KOPT-K1 (cell line): Measurements from ENCODE around the gene MRPL55.
A peak's percentile ranks its signal among the peaks of the same experiment; 100 is the strongest.

ENCODE experiments used
- H3K27ac ChIP-seq: fragments of 200-600 bp; sonication (generic); 2 replicates; pipeline ENCODE4 v1.5.1; 2016; ENCODE audit warnings: antibody characterized with exemption, mild to moderate bottlenecking, low read depth, low read length; ENCODE audit not compliant: poor library complexity, severe bottlenecking
- H3K36me3 ChIP-seq: fragments of 200-600 bp; sonication (generic); 2 replicates; pipeline ENCODE4 v1.5.1; 2017; ENCODE audit warnings: antibody characterized with exemption, mild to moderate bottlenecking, low read length, moderate library complexity; ENCODE audit not compliant: insufficient read depth
- H3K9me3 ChIP-seq: fragments of 200-600 bp; sonication (generic); 2 replicates; pipeline ENCODE4 v1.5.1; 2017; ENCODE audit warnings: antibody characterized with exemption, low read length, mild to moderate bottlenecking; ENCODE audit not compliant: insufficient read depth, poor library complexity, severe bottlenecking

MRPL55 gene

DNA sequence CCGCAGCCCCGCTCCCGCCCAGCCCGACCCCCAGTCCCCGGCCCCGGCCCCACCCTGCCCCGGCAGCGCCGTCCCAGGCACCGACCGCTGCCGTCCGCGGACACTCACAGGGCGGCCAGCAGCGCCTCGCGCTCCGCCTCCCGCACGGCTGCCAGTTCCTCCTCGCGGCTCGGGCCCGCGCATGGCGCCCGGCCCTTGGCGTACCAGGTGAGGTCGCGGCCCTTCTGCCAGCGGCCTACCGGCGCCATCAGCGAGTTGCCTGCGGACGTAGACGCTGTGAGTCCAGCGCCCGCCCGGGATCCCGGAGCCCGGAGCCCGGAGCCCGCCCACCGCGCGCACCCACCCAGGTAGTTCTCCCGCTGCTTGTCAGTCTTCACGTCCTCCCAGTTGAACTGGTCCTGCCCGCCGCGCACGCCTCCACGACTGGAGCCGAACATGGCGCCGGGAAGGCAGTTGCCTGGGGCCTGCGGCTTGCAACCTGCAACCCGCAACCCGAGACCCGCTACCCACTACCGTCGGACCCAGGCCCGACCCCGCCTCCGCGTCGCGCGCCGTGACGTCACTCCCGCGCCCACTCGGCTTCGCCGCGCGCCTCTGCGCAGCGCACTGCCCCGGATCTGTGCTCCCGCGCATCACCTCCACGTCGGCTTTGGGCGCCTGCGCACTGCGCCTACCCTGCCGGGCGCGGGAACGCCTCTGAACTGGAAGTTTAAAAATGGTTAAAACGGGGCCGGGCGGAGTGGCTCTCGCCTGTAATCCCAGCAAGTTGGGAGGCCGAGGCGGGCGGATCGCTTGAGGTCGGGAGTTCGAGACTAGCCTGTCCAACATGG, 6.1 kb downstream of the MRPL55 start, which contains the start of gene C1orf35:
Gene C1orf35 (minus strand): TSS at position 535 of the 830 bp plus-strand sequence. CDS start 98 bp downstream, at position 437.
- Histone ChIP-seq H3K9me3 (no peaks in the 10 kb centered on the region), H3K36me3 (peaks cover 58% of the 10 kb centered on the region), H3K27ac (peak within 1 kb of the TSS; percentile 76)

DNA sequence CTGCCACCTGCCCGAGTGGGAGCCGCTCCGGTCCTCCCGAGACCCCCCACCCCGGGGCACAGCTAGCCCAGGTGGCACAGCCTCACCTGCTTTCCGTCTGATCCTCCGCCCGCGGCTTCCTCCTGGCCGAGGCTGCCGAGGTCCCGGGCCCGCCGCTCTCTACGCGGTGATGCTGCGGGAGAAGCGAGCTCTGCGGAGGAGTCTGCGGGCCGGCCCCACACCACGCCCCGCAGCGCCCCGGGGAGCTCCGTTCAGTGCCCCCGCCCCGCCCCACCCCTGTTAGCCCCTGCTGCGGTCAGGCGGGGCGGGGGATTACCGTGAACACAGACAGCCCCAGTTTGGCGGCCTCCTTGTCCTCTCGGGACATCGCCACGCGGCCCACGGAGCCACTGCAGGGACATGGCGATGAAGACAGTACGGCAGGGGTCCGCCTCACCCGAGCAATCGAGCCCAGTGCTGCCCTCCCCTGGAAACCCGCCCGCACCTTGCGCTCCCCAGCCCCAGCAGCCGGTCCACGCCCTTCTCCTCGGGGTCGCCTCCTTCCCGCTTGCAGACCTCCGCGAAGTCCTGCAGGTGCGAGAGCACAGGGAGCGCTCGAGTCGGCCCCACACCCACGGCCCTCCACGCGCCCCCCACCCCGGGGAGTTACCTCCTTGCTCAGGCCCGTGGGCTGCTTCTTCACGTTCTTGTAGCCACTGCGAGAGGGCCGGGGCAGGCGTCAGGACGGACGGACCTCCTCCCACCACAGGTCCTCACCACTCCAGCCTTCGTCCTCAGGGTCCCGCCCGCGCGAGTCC, 6.9 kb downstream of the MRPL55 start:
- Histone ChIP-seq H3K27ac (peak overlapping the region; percentile 76), H3K36me3 (peaks cover 60% of the 10 kb centered on the region), H3K9me3 (no peaks in the 10 kb centered on the region)

DNA sequence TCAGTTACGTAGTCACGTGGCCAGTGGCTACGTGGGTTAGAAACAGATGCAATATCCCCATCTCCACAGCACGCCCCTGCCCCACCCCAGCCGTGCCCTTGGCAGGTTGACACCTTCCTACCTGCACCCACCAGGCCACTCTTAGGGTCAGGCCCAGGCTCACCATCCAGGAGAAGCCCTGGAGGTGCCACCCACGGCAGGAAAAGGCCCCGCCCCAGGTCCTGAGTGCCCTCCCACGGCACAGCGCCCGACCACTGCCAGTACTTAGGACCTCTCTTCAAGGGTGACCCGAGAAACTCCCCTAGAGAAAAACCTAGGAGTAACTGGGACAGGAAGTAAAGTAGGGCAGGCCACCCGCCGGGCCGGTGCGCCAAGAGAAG, 7.5 kb downstream of the MRPL55 start:
- Histone ChIP-seq H3K27ac (peak overlapping the region; percentile 76), H3K36me3 (peaks cover 61% of the 10 kb centered on the region), H3K9me3 (no peaks in the 10 kb centered on the region)

- H3K36me3 ChIP-seq: peaks cover 61% of the 10 kb centered on the region
- H3K9me3 ChIP-seq: no peaks in the 10 kb centered on the region
- H3K27ac ChIP-seq: no peak overlapping the region
Observed at GRCh38 chr1:228100822-228101613, 8.1 kb downstream of the MRPL55 start.

DNA sequence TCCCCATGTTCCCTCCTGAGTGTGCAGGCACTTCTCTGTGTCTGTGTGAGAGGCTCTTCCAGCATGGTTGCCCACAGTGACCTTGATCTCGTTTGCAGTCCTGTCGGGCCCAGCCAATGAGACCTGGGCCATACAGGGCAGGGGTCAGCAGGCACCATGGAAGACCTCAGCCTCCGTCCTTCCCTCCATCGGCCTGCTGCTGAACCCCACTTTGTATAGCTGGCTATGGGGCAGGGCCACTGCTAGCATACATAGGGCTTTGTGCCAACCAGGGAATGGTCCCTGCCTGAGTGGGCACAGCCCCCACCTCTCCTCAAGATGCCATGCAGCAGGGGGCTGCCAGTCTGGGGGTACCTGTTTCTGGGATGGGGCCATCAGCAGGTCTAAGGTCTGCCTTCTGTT, 9.8 kb downstream of the MRPL55 start:
- peaks cover 73% of the 10 kb centered on the region for H3K36me3 ChIP-seq
- peaks cover 16% of the 10 kb centered on the region for H3K9me3 ChIP-seq
- no peak overlapping the region for H3K27ac ChIP-seq

DNA sequence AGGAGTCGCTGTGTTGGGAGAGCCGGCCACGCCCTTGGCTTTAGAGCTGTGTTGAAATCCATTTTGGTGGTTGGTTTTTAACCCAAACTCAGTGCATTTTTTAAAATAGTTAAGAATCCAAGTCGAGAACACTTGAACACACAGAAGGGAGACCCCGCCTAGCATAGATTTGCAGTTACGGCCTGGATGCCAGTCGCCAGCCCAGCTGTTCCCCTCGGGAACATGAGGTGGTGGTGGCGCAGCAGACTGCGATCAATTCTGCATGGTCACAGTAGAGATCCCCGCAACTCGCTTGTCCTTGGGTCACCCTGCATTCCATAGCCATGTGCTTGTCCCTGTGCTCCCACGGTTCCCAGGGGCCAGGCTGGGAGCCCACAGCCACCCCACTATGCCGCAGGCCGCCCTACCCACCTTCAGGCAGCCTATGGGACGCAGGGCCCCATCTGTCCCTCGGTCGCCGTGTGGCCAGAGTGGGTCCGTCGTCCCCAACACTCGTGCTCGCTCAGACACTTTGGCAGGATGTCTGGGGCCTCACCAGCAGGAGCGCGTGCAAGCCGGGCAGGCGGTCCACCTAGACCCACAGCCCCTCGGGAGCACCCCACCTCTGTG, 10.7 kb downstream of the MRPL55 start:
- Histone ChIP-seq H3K27ac (no peak overlapping the region), H3K9me3 (peaks cover 25% of the 10 kb centered on the region), H3K36me3 (peaks cover 82% of the 10 kb centered on the region)

DNA sequence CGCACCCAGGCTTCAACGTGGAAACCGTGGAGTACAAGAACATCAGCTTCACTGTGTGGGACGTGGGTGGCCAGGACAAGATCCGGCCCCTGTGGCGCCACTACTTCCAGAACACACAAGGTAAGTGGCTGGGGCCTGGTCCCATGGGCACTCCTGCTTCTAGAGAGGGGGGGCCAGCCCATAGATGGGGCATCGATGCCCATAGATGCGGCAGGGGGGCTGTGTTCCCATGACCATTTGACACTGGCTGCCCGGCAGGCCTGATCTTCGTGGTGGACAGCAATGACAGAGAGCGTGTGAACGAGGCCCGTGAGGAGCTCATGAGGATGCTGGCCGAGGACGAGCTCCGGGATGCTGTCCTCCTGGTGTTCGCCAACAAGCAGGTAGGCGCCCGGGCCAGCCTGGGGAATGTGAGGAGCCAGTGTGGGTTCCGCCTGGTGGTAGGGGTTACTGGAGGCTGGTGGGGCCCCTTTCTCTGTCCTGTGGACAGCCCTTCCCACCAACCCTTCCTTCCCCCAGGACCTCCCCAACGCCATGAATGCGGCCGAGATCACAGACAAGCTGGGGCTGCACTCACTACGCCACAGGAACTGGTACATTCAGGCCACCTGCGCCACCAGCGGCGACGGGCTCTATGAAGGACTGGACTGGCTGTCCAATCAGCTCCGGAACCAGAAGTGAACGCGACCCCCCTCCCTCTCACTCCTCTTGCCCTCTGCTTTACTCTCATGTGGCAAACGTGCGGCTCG, 11.6 kb downstream of the MRPL55 start:
- peaks cover 91% of the 10 kb centered on the region for H3K36me3 ChIP-seq
- H3K27ac ChIP-seq: no peak overlapping the region
- H3K9me3 ChIP-seq: peaks cover 34% of the 10 kb centered on the region

GRCh38 chr1:228096416-228097332, 12.4 kb downstream of the MRPL55 start:
- Histone ChIP-seq H3K9me3 (peaks cover 42% of the 10 kb centered on the region), H3K36me3 (peaks cover 99% of the 10 kb centered on the region)

GRCh38 chr1:228095938-228096337, 13.2 kb downstream of the MRPL55 start:
- no peak overlapping the region for H3K27ac ChIP-seq
- peaks cover 49% of the 10 kb centered on the region for H3K9me3 ChIP-seq
- H3K36me3 ChIP-seq: peaks cover 100% of the 10 kb centered on the region

More at GRCh38 chr1:228096416-228097332, 12.4 kb downstream of the MRPL55 start:
- H3K27ac ChIP-seq: no peak overlapping the region

DNA sequence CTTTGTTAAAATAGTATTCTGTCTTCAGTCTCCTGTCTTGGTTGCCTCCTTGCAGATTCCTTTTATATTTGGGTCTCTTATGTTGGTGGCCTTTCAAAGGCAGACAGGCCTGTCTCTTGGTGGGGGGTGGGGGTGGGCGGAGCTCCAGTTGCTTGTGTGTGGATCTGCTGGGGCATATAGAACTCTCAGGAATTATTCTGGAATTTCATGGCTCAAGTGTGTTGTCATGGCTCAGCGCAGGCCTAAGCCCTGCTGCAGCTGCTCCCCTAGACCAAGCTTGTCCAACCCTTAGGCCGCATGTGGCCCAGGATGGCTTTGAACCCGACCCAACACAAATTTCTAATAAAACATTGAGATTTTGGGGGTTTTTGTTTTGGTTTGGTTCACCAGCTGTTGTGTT, 13.9 kb downstream of the MRPL55 start:
- Histone ChIP-seq H3K9me3 (peaks cover 55% of the 10 kb centered on the region), H3K36me3 (peaks cover 99% of the 10 kb centered on the region), H3K27ac (no peak overlapping the region)

GRCh38 chr1:228094432-228095016, 14.6 kb downstream of the MRPL55 start:
- H3K9me3 ChIP-seq: peaks cover 55% of the 10 kb centered on the region
- no peak overlapping the region for H3K27ac ChIP-seq
- H3K36me3 ChIP-seq: peaks cover 99% of the 10 kb centered on the region

- H3K9me3 ChIP-seq: peaks cover 55% of the 10 kb centered on the region
- peaks cover 99% of the 10 kb centered on the region for H3K36me3 ChIP-seq
- no peak overlapping the region for H3K27ac ChIP-seq
Observed at GRCh38 chr1:228093050-228093906, 15.8 kb downstream of the MRPL55 start.
